ENCODE results near the gene KRT24.

The KRT24 gene

GRCh38 chr17:40651939-40652338 is 51.6 kb downstream of the KRT24 start:
- in situ Hi-C loops (cut with MboI; ENCODE audit: low sequenced_read_pairs, unreplicated experiment) = no loop called here
- no peak for TF ChIP-seq CTCF (IDR thresholded peaks at IDR 0.05; ENCODE audit: borderline replicate concordance, control extremely low read depth, extremely low read depth, insufficient read depth, missing control alignments)
- DNase-seq (ENCODE audit: low spot score) = no peak

- in situ Hi-C loops (cut with MboI; ENCODE audit: low sequenced_read_pairs, unreplicated experiment) = no loop called here
- no peak for TF ChIP-seq CTCF (IDR thresholded peaks at IDR 0.05; ENCODE audit: borderline replicate concordance, control extremely low read depth, extremely low read depth, insufficient read depth, missing control alignments)
- DNase-seq (ENCODE audit: low spot score) = peak; percentile 18
Observed at GRCh38 chr17:40648384-40648968, 55.1 kb downstream of the KRT24 start.

Data from GM13976 (cell line).